Stimulated activated CD8-positive, alpha-beta memory T cell treated with anti-CD3 and anti-CD28 coated beads, Interleukin-15, amount 100 ng/mL, for 24 hours (primary cell): Measurements from ENCODE around the gene ANAPC1.
"Not testable (repeated sequence)": the region's sequence is repeated elsewhere in the genome, so short reads cannot be mapped to it uniquely, and the experiment has no call there.

Experiments
- DNase-seq: peaks from one replicate; pipeline ENCODE4 v3.0.0-alpha.2; 2020; ENCODE audit warnings: low read depth

The ANAPC1 gene

DNA sequence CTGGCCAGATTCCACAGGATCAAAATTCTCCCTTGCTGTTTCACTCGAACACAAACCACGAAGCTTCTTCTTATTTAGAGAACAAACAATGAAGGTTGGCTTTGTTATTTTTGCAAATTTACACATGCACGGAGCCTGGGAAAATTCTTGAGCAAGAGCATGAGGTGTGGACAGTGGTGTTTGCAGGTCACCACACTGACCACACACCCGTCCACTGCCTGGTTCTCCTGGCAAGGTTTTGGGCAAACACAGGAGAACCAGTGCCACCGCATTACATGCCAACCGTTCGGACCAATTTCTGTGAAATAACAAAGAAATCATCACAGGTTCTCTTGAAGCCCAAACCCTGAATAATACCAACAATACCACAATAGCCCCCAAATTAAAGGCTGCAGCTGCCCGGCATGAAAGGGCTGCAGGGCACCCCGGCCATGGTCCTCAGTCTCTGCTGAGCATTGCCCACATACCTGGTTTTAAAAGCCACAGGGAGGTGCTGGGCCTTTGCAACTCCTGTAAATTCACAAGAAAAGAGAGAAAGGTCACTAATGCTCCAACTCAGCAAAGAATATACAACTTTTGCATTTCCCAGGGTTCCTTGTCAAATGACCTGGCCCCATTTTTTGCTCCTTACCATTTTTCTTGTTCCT, 154.1 kb downstream of the ANAPC1 start:
- not testable (repeated sequence) for DNase-seq

DNA sequence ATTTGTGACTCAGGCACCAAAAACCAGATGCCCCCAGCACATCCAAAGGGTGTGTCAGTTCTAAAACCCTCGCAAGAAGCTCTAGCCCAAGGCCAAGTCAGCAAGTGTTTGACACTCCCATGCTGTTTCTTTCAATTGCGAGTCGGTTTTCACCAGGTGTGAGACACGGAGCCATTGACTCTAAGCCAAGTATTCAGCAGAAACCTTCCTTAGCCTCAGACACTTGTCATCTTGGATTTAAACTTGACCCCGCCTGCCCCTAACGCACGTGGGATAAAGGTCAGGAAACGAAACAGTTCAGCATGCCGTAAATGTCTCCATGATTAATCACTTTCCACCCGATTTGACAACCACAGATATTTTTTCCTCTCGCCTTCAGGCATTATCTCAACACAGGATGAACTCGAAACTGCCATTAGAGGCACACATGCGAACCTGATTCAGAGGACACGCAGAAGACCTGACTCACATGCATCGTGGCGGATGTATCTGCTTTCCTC, 156.3 kb downstream of the ANAPC1 start:
- not testable (repeated sequence) for DNase-seq

DNA sequence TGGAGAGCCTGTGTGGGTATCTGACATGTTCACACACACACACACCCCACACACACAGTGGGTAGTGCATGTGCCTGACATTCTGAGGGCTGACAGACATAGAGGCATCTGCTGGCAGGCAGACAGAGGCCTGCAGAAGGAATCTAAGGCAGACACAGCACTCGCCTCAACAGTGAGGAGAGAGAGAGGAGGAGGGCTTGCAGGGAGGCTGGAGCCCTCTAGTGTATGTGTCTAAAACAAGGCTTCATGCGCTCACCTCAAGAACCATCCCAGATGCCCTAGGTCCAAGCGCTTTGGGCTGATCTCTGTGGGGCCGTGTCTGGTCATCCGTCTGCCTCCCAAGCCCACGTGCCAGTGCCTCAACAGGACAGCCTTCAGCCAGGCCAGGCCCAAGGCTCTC, 158.3 kb downstream of the ANAPC1 start:
- not testable (repeated sequence) for DNase-seq

DNA sequence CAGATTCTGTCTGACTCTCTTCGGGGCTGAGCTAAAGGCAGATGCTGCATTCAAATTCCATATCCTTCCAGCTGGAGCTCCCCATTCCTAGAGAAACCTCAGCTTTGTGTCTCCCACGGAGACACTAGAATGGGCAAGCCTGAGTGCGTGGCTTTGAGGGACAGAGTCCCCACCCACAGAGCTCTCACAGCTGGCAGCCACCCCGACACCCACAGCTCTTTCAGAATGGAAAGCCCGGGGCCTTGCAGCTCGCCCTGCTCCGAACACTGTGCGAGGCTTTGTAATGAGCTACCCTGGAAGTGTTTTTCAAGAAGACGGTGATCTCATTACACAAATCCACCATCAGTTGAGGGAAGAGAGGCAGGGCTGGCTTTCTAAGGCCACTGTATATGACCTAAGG, 164.4 kb downstream of the ANAPC1 start:
- DNase-seq, result not testable (repeated sequence)
